Measurements from ENCODE around the gene GPR68. TPM values are rescaled to one million over a fixed set of nuclear protein-coding genes. Genes with fewer than 3 reads are reported as not detected.

The GPR68 gene
- polyA plus RNA-seq, 1 donor (not counting 4 experiments of a cell fraction or from before 2014, with no cell fraction given) = 1.2 TPM

GRCh38 chr14:91274796-91275195, 30.3 kb upstream of the GPR68 start:
- DNase-seq (ENCODE audit: low read depth, low spot score) = no peak
- H3K36me3 ChIP-seq (ENCODE audit: control insufficient read depth in 2 of 2, extremely low read depth in 1 of 2, insufficient read depth in 2 of 2, low read length in 2 of 2) = no peaks in the 10 kb centered on the region
- H3K9ac ChIP-seq (ENCODE audit: control insufficient read depth, extremely low read depth, insufficient read depth, low read length) = no peak overlapping the region
- peaks cover 15% of the 10 kb centered on the region for H3K4me1 ChIP-seq (ENCODE audit: control insufficient read depth, extremely low read depth, insufficient read depth, low read length)
- H3K27me3 ChIP-seq (ENCODE audit: control insufficient read depth, extremely low read depth, insufficient read depth, low read length) = no peaks in the 10 kb centered on the region
- H3K27ac ChIP-seq (ENCODE audit: control insufficient read depth, insufficient read depth, low read length) = no peak overlapping the region
- dilution Hi-C loops (cut with MboI; ENCODE audit: extremely low pct_ligation_motif_present, low sequenced_read_pairs) = loop anchor here (25.0 kb wide), 2 partner anchors 112 to 362 kb away; no protein-coding TSS in a partner anchor
- H3K4me3 ChIP-seq (ENCODE audit: control insufficient read depth in 2 of 3, extremely low read depth in 1 of 3, insufficient read depth in 2 of 3, low read depth in 1 of 3, low read length in 3 of 3) = no peak overlapping the region
- no peaks in the 10 kb centered on the region for H3K9me1 ChIP-seq (ENCODE audit: control insufficient read depth, extremely low read depth, insufficient read depth, low read length)
- no peak for TF ChIP-seq CTCF (optimal IDR thresholded peaks at IDR 0.05 in 1 of 3, IDR thresholded peaks at IDR 0.05 in 1 of 3, conservative IDR thresholded peaks at IDR 0.05 in 1 of 3; ENCODE audit: extremely low read depth in 1 of 3, insufficient read depth in 2 of 3, low read length in 3 of 3)
- TF ChIP-seq EZH2 (IDR thresholded peaks at IDR 0.05; ENCODE audit: low read length) = no peak
- H3K9me3 ChIP-seq (ENCODE audit: control insufficient read depth, low read depth, low read length) = no peaks in the 10 kb centered on the region
- H2AFZ ChIP-seq (ENCODE audit: control insufficient read depth, low read length) = no peak overlapping the region
- FAIRE-seq = no peak
- no peak overlapping the region for H3K4me2 ChIP-seq (ENCODE audit: control insufficient read depth, extremely low read depth, insufficient read depth, low read depth, low read length)
- H3K79me2 ChIP-seq (ENCODE audit: control insufficient read depth, insufficient read depth, low read length) = no peaks in the 10 kb centered on the region
- no peaks in the 10 kb centered on the region for H4K20me1 ChIP-seq (ENCODE audit: control insufficient read depth, extremely low read depth, insufficient read depth, low read length)

GRCh38 chr14:91273885-91274273, 29.4 kb upstream of the GPR68 start:
- Histone ChIP-seq H3K27ac (ENCODE audit: control insufficient read depth, insufficient read depth, low read length) (no peak overlapping the region), H3K4me1 (ENCODE audit: control insufficient read depth, extremely low read depth, insufficient read depth, low read length) (peaks cover 21% of the 10 kb centered on the region), H4K20me1 (ENCODE audit: control insufficient read depth, extremely low read depth, insufficient read depth, low read length) (no peaks in the 10 kb centered on the region), H3K27me3 (ENCODE audit: control insufficient read depth, extremely low read depth, insufficient read depth, low read length) (no peaks in the 10 kb centered on the region), H3K36me3 (ENCODE audit: control insufficient read depth in 2 of 2, extremely low read depth in 1 of 2, insufficient read depth in 2 of 2, low read length in 2 of 2) (no peaks in the 10 kb centered on the region), H3K4me2 (ENCODE audit: control insufficient read depth, extremely low read depth, insufficient read depth, low read depth, low read length) (no peak overlapping the region), H3K4me3 (ENCODE audit: control insufficient read depth in 2 of 3, extremely low read depth in 1 of 3, insufficient read depth in 2 of 3, low read depth in 1 of 3, low read length in 3 of 3) (no peak overlapping the region), H3K79me2 (ENCODE audit: control insufficient read depth, insufficient read depth, low read length) (no peaks in the 10 kb centered on the region), H3K9me1 (ENCODE audit: control insufficient read depth, extremely low read depth, insufficient read depth, low read length) (no peaks in the 10 kb centered on the region), H2AFZ (ENCODE audit: control insufficient read depth, low read length) (no peak overlapping the region), H3K9ac (ENCODE audit: control insufficient read depth, extremely low read depth, insufficient read depth, low read length) (no peak overlapping the region), H3K9me3 (ENCODE audit: control insufficient read depth, low read depth, low read length) (no peaks in the 10 kb centered on the region)
- no peak for FAIRE-seq
- dilution Hi-C loops (cut with MboI; ENCODE audit: extremely low pct_ligation_motif_present, low sequenced_read_pairs) = no loop called here
- TF ChIP-seq EZH2 (IDR thresholded peaks at IDR 0.05; ENCODE audit: low read length) = no peak
- TF ChIP-seq CTCF (optimal IDR thresholded peaks at IDR 0.05 in 1 of 3, IDR thresholded peaks at IDR 0.05 in 1 of 3, conservative IDR thresholded peaks at IDR 0.05 in 1 of 3; ENCODE audit: extremely low read depth in 1 of 3, insufficient read depth in 2 of 3, low read length in 3 of 3) = no peak
- DNase-seq (ENCODE audit: low read depth, low spot score) = no peak

Data from keratinocyte (primary cell).